Astrocyte (in vitro differentiated cells and primary cell): ENCODE results near the gene SYPL2. TPM values are rescaled to one million over a fixed set of nuclear protein-coding genes. Genes with fewer than 3 reads are reported as not detected.

Source experiments
- DNase-seq: peaks from one replicate; pipeline ENCODE4 v3.0.0-alpha.2; 2010; ENCODE audit warnings: low read depth
- FAIRE-seq: peaks from 2 replicates; lab custom pipeline; 2011; peaks lifted over from hg19 to GRCh38; lab: Jason Lieb, UNC
- H2AFZ ChIP-seq: 2 replicates; pipeline ENCODE4 v1.6.0; 2012; ENCODE audit warnings: low read depth, low read length, inconsistent platforms
- H3K27ac ChIP-seq: 2 replicates; pipeline ENCODE4 v1.5.1; 2011; ENCODE audit warnings: low read depth, low read length, inconsistent platforms
- H3K27me3 ChIP-seq: 2 replicates; pipeline ENCODE4 v1.6.0; 2011; ENCODE audit warnings: low read length, inconsistent platforms; ENCODE audit not compliant: insufficient read depth
- H3K36me3 ChIP-seq: 2 replicates; pipeline ENCODE4 v1.5.1; 2011; ENCODE audit warnings: low read length, inconsistent platforms; ENCODE audit not compliant: insufficient read depth
- H3K4me1 ChIP-seq: 2 replicates; pipeline ENCODE4 v1.5.1; 2011; ENCODE audit warnings: low read length, inconsistent platforms; ENCODE audit not compliant: insufficient read depth
- H3K4me2 ChIP-seq: 2 replicates; pipeline ENCODE4 v1.6.0; 2012; ENCODE audit warnings: low read length, inconsistent platforms
- H3K4me3 ChIP-seq: 2 replicates; pipeline ENCODE4 v1.5.1; 2011; ENCODE audit warnings: low read depth, mild to moderate bottlenecking, low read length, inconsistent platforms; ENCODE audit not compliant: insufficient read depth
- H3K79me2 ChIP-seq: 2 replicates; pipeline ENCODE4 v1.6.0; 2012; ENCODE audit warnings: mild to moderate bottlenecking, low read length, inconsistent platforms; ENCODE audit not compliant: insufficient read depth
- H3K9ac ChIP-seq: 2 replicates; pipeline ENCODE4 v1.6.0; 2012; ENCODE audit warnings: mild to moderate bottlenecking, low read length, inconsistent platforms
- H3K9me3 ChIP-seq: 2 replicates; pipeline ENCODE4 v1.5.1; 2012; ENCODE audit warnings: low read depth, mild to moderate bottlenecking, low read length, inconsistent platforms; ENCODE audit not compliant: insufficient read depth
- H4K20me1 ChIP-seq: 2 replicates; pipeline ENCODE4 v1.6.0; 2012; ENCODE audit warnings: low read length, inconsistent platforms; ENCODE audit not compliant: insufficient read depth
- H3K27ac Mint-ChIP-seq: one replicate; pipeline ENCODE4 v1.8.0; 2021; ENCODE audit warnings: mild to moderate bottlenecking, mixed read lengths; ENCODE audit not compliant: unreplicated experiment
- H3K27me3 Mint-ChIP-seq: one replicate; pipeline ENCODE4 v1.8.0; 2021; ENCODE audit warnings: low read depth, mixed read lengths; ENCODE audit not compliant: unreplicated experiment
- H3K36me3 Mint-ChIP-seq: one replicate; pipeline ENCODE4 v1.8.0; 2021; ENCODE audit warnings: low read depth, mixed read lengths; ENCODE audit not compliant: unreplicated experiment
- H3K4me1 Mint-ChIP-seq: one replicate; pipeline ENCODE4 v1.8.0; 2021; ENCODE audit warnings: low read depth, mixed read lengths; ENCODE audit not compliant: unreplicated experiment
- H3K4me3 Mint-ChIP-seq: one replicate; pipeline ENCODE4 v1.8.0; 2021; ENCODE audit warnings: mild to moderate bottlenecking, moderate library complexity, mixed read lengths; ENCODE audit not compliant: unreplicated experiment
- H3K9me3 Mint-ChIP-seq: one replicate; pipeline ENCODE4 v1.8.0; 2021; ENCODE audit warnings: mild to moderate bottlenecking, mixed read lengths; ENCODE audit not compliant: unreplicated experiment
- CTCF ChIP-seq: IDR thresholded peaks from 2 replicates; pipeline ENCODE4 v1.5.1; 2011; ENCODE audit warnings: low read depth, mild to moderate bottlenecking, inconsistent platforms, low read length, moderate library complexity; ENCODE audit not compliant: insufficient read depth
- EZH2 ChIP-seq: IDR thresholded peaks from 2 replicates; pipeline ENCODE4 v1.6.1; 2012; ENCODE audit warnings: mild to moderate bottlenecking, low read length, inconsistent platforms; ENCODE audit not compliant: insufficient read depth
- total RNA-seq: library from RNA; stranded (reverse); gene quantifications from 2 replicates; pipeline ENCODE4 v1.2.1, GENCODE V29; 2021

The SYPL2 gene
- total RNA-seq, 1 donor from 2014 or later, result 0.70 TPM

- Mint-ChIP-seq H3K36me3 (no peaks in the 10 kb centered on the region), H3K4me1 (peaks cover 13% of the 10 kb centered on the region), H3K9me3 (no peaks in the 10 kb centered on the region), H3K4me3 (no peak overlapping the region), H3K27ac (no peak overlapping the region), H3K27me3 (peaks cover 33% of the 10 kb centered on the region)
- no peak overlapping the region for H3K4me2 ChIP-seq
- no peak overlapping the region for H3K4me3 ChIP-seq
- FAIRE-seq (no peak), DNase-seq (no peak)
- no peak overlapping the region for H3K9ac ChIP-seq
- H3K4me1 ChIP-seq, result peaks cover 3% of the 10 kb centered on the region
- no peaks in the 10 kb centered on the region for H3K36me3 ChIP-seq
- H3K27ac ChIP-seq, result no peak overlapping the region
- H3K79me2 ChIP-seq, result no peaks in the 10 kb centered on the region
- H4K20me1 ChIP-seq, result no peaks in the 10 kb centered on the region
- no peak overlapping the region for H2AFZ ChIP-seq
- H3K9me3 ChIP-seq, result no peaks in the 10 kb centered on the region
- peaks cover 18% of the 10 kb centered on the region for H3K27me3 ChIP-seq
- TF ChIP-seq CTCF, result no peak
- TF ChIP-seq EZH2, result no peak
These were observed 60.9 kb downstream of the SYPL2 start for GRCh38 chr1:109527098-109527811.

- H3K27ac ChIP-seq, result no peak overlapping the region
- H3K36me3 Mint-ChIP-seq, result no peaks in the 10 kb centered on the region
- no peaks in the 10 kb centered on the region for H3K9me3 ChIP-seq
- H3K4me2 ChIP-seq, result no peak overlapping the region
- H3K9ac ChIP-seq, result no peak overlapping the region
- H3K4me3 ChIP-seq, result no peak overlapping the region
- H3K4me1 Mint-ChIP-seq, result peaks cover 18% of the 10 kb centered on the region
- no peaks in the 10 kb centered on the region for H3K79me2 ChIP-seq
- DNase-seq (no peak), FAIRE-seq (no peak)
- peaks cover 27% of the 10 kb centered on the region for H3K27me3 Mint-ChIP-seq
- H4K20me1 ChIP-seq, result no peaks in the 10 kb centered on the region
- H2AFZ ChIP-seq, result no peak overlapping the region
- no peak for TF ChIP-seq EZH2
- TF ChIP-seq CTCF, result no peak
- H3K27ac Mint-ChIP-seq, result no peak overlapping the region
- H3K36me3 ChIP-seq, result no peaks in the 10 kb centered on the region
- peaks cover 6% of the 10 kb centered on the region for H3K4me1 ChIP-seq
- H3K9me3 Mint-ChIP-seq, result no peaks in the 10 kb centered on the region
- H3K4me3 Mint-ChIP-seq, result no peak overlapping the region
- peaks cover 11% of the 10 kb centered on the region for H3K27me3 ChIP-seq
These were observed 61.7 kb downstream of the SYPL2 start for GRCh38 chr1:109527846-109528695.
